H1 (cell line): ENCODE measurements around the gene NAPA. TPM values are rescaled to one million over a fixed set of nuclear protein-coding genes. Genes with fewer than 3 reads are reported as not detected.

Experiments used
- CTCF ChIA-PET: fragments of 300-600 bp; sonication (Branson Sonifier 250); formaldehyde crosslinking; loops from one replicate; lab custom pipeline; 2021; ENCODE audit not compliant: partially characterized antibody; lab: Charles Lee
- POLR2A ChIA-PET: fragments of 300-600 bp; sonication (Branson Sonifier 250); formaldehyde crosslinking; loops from one replicate; lab custom pipeline; 2021; ENCODE audit warnings: inconsistent platforms; ENCODE audit not compliant: partially characterized antibody; lab: Charles Lee
- DNase-seq, 2 experiments: peaks; one replicate each; pipeline versions ENCODE4 v3.0.0 to v3.0.0-alpha.2; 2010 to 2022; ENCODE audit warnings: low spot score in 2 of 2, low read depth in 1 of 2, mixed read lengths in 1 of 2
- FAIRE-seq: peaks from 2 replicates; lab custom pipeline; 2011; peaks lifted over from hg19 to GRCh38; lab: Jason Lieb, UNC
- H2AFZ ChIP-seq: 2 replicates; pipeline ENCODE4 v1.8.1; 2012; ENCODE audit warnings: low read length, inconsistent platforms
- H2AK5ac ChIP-seq: 2 replicates; pipeline ENCODE4 v1.6.1; 2013; ENCODE audit warnings: low read depth, low read length
- H2BK120ac ChIP-seq: replicated peaks from 2 replicates; pipeline ENCODE3; 2013; ENCODE audit warnings: low read depth, low read length, inconsistent platforms
- H2BK12ac ChIP-seq: 2 replicates; pipeline ENCODE4 v1.6.1; 2013; ENCODE audit warnings: low read depth, low read length
- H2BK15ac ChIP-seq: 2 replicates; pipeline ENCODE4 v1.6.1; 2013; ENCODE audit warnings: low read length
- H2BK20ac ChIP-seq: 2 replicates; pipeline ENCODE4 v1.6.1; 2013; ENCODE audit warnings: low read length
- H2BK5ac ChIP-seq: 2 replicates; pipeline ENCODE4 v1.6.1; 2013; ENCODE audit warnings: low read depth, low read length
- H3K14ac ChIP-seq: 2 replicates; pipeline ENCODE4 v1.6.1; 2013; ENCODE audit warnings: inconsistent platforms; ENCODE audit not compliant: insufficient read length
- H3K18ac ChIP-seq: 2 replicates; pipeline ENCODE4 v1.6.1; 2013; ENCODE audit warnings: low read length; ENCODE audit errors: extremely low read depth
- H3K23ac ChIP-seq: 2 replicates; pipeline ENCODE4 v1.6.1; 2013; ENCODE audit warnings: inconsistent platforms; ENCODE audit not compliant: insufficient read length
- H3K23me2 ChIP-seq: 2 replicates; pipeline ENCODE4 v1.6.1; 2013; ENCODE audit warnings: low read depth, low read length
- H3K27ac ChIP-seq: 2 replicates; pipeline ENCODE4 v1.6.1; 2011; ENCODE audit warnings: low read depth, low read length, inconsistent platforms
- H3K27me3 ChIP-seq, 4 experiments: replicated peaks in 1 of 4; 1 replicate in 1 of 4; 2 replicates in 3 of 4; pipeline versions ENCODE4 v1.6.1 to v1.8.1; 2011 to 2013; ENCODE audit warnings: low read length in 3 of 4, mild to moderate bottlenecking in 3 of 4, inconsistent platforms in 2 of 4, mixed read lengths in 2 of 4, moderate library complexity in 1 of 4; ENCODE audit not compliant: control insufficient read depth in 3 of 4, insufficient read depth in 3 of 4; ENCODE audit errors: extremely low read depth in 1 of 4
- H3K36me3 ChIP-seq, 4 experiments: 2 replicates each; pipeline versions ENCODE4 v1.6.1 to v1.8.1; 2011 to 2013; ENCODE audit warnings: mild to moderate bottlenecking in 4 of 4, low read length in 3 of 4, moderate library complexity in 2 of 4, control low read depth in 1 of 4, inconsistent platforms in 1 of 4; ENCODE audit not compliant: insufficient read depth in 4 of 4, control insufficient read depth in 2 of 4
- H3K4ac ChIP-seq: replicated peaks from 2 replicates; pipeline ENCODE3; 2013; ENCODE audit warnings: low read length, low read depth, mixed read lengths, inconsistent platforms; ENCODE audit not compliant: insufficient read length
- H3K4me1 ChIP-seq, 4 experiments: replicated peaks in 1 of 4; 1 replicate in 1 of 4; 2 replicates in 3 of 4; pipeline versions ENCODE4 v1.6.1 to v1.8.1; 2011 to 2013; ENCODE audit warnings: low read length in 3 of 4, inconsistent platforms in 2 of 4, mixed read lengths in 1 of 4; ENCODE audit not compliant: insufficient read depth in 4 of 4, control insufficient read depth in 3 of 4
- H3K4me2 ChIP-seq, 2 experiments: 2 replicates each; pipeline versions ENCODE4 v1.6.1 to v1.8.1; 2011 to 2013; ENCODE audit warnings: low read depth in 2 of 2, low read length in 2 of 2, control low read depth in 1 of 2, inconsistent platforms in 1 of 2, mild to moderate bottlenecking in 1 of 2; ENCODE audit not compliant: insufficient read depth in 1 of 2
- H3K4me3 ChIP-seq, 4 experiments: fragments of 200-600, 300-600 bp in 1 of 4; sonication (generic), shearing (Covaris generic), sonication (Bioruptor Twin) in 1 of 4; 2 replicates each; pipeline versions ENCODE4 v1.5.1 to v1.8.1; 2011 to 2016; ENCODE audit warnings: low read length in 4 of 4, low read depth in 3 of 4, control low read depth in 2 of 4, inconsistent platforms in 2 of 4, mild to moderate bottlenecking in 2 of 4, mixed read lengths in 1 of 4, moderate library complexity in 1 of 4; ENCODE audit not compliant: insufficient read depth in 2 of 4; ENCODE audit errors: extremely low read depth in 1 of 4
- H3K56ac ChIP-seq: replicated peaks from 2 replicates; pipeline ENCODE3; 2013; ENCODE audit warnings: low read depth, mild to moderate bottlenecking, mixed read lengths, low read length, inconsistent platforms; ENCODE audit not compliant: insufficient read length
- H3K79me1 ChIP-seq: 2 replicates; pipeline ENCODE4 v1.6.1; 2013; ENCODE audit warnings: low read depth, low read length, control low read depth
- H3K79me2 ChIP-seq, 2 experiments: 2 replicates each; pipeline versions ENCODE4 v1.6.1 to v1.8.1; 2012 to 2013; ENCODE audit warnings: low read length in 2 of 2, mild to moderate bottlenecking in 2 of 2, inconsistent platforms in 1 of 2; ENCODE audit not compliant: insufficient read depth in 2 of 2, control insufficient read depth in 1 of 2
- H3K9ac ChIP-seq, 4 experiments: replicated peaks in 1 of 4; 1 replicate in 1 of 4; 2 replicates in 3 of 4; pipeline versions ENCODE4 v1.6.1 to v1.8.1; 2011 to 2013; ENCODE audit warnings: low read depth in 3 of 4, low read length in 3 of 4, control low read depth in 2 of 4, mild to moderate bottlenecking in 2 of 4, moderate library complexity in 2 of 4, inconsistent platforms in 1 of 4; ENCODE audit errors: extremely low read depth in 1 of 4
- H3K9me3 ChIP-seq, 2 experiments: 2 replicates each; pipeline versions ENCODE4 v1.6.1 to v1.8.1; 2012 to 2013; ENCODE audit warnings: mild to moderate bottlenecking in 2 of 2, moderate library complexity in 2 of 2, control low read depth in 1 of 2, inconsistent platforms in 1 of 2, low read depth in 1 of 2, low read length in 1 of 2, mixed read lengths in 1 of 2; ENCODE audit not compliant: insufficient read depth in 2 of 2
- H4K20me1 ChIP-seq, 2 experiments: replicated peaks in 1 of 2; 2 replicates each; pipeline versions ENCODE3 to v1.8.1; 2011 to 2013; ENCODE audit warnings: inconsistent platforms in 2 of 2, low read length in 2 of 2, mild to moderate bottlenecking in 1 of 2; ENCODE audit not compliant: insufficient read depth in 2 of 2, control insufficient read depth in 1 of 2
- H4K5ac ChIP-seq: 2 replicates; pipeline ENCODE4 v1.6.1; 2013; ENCODE audit warnings: low read length, low read depth, mixed read lengths, inconsistent platforms; ENCODE audit not compliant: insufficient read length
- H4K8ac ChIP-seq: 2 replicates; pipeline ENCODE4 v1.8.0; 2013; ENCODE audit warnings: mild to moderate bottlenecking, moderate library complexity, low read length, inconsistent platforms; ENCODE audit not compliant: insufficient read depth; ENCODE audit errors: extremely low read depth
- H4K91ac ChIP-seq: replicated peaks from 2 replicates; pipeline ENCODE3; 2013; ENCODE audit warnings: low read length, mixed read lengths, inconsistent platforms; ENCODE audit not compliant: insufficient read length
- ASH2L ChIP-seq: fragments of 200-600, 300-600 bp; sonication (generic); IDR thresholded peaks from one replicate; pipeline ENCODE4 v1.7.1; 2017; ENCODE audit warnings: low read length
- BCL11A ChIP-seq, 2 experiments: IDR thresholded peaks; one replicate each; pipeline ENCODE4 v1.6.1; 2011; ENCODE audit warnings: low read depth in 2 of 2, low read length in 2 of 2, mild to moderate bottlenecking in 2 of 2
- E2F6 ChIP-seq: IDR thresholded peaks from 2 replicates; pipeline ENCODE4 v1.6.1; 2012; ENCODE audit warnings: inconsistent platforms
- MAX ChIP-seq: IDR thresholded peaks from 2 replicates; pipeline ENCODE4 v1.6.1; 2012; ENCODE audit warnings: inconsistent platforms
- POLR2AphosphoS5 ChIP-seq: IDR thresholded peaks from 2 replicates; pipeline ENCODE4 v1.6.1; 2011; ENCODE audit warnings: low read depth, low read length
- SP4 ChIP-seq: IDR thresholded peaks from 2 replicates; pipeline ENCODE4 v1.6.1; 2012; ENCODE audit warnings: low read length, inconsistent platforms
- ZNF274 ChIP-seq: IDR thresholded peaks from 2 replicates; pipeline ENCODE4 v1.7.0; 2012; ENCODE audit warnings: low read length, borderline replicate concordance; ENCODE audit errors: extremely low read depth
- WGBS, 2 experiments: shearing (Covaris generic) in 1 of 2; methylation state at CpG; one replicate each; pipeline versions ENCODE4 v1.1.6 to v1.1.7; 2013 to 2015; ENCODE audit warnings: low lambda C conversion rate in 2 of 2, mixed read lengths in 2 of 2, inconsistent platforms in 1 of 2, low coverage in 1 of 2, missing lambda C conversion rate in 1 of 2; ENCODE audit not compliant: insufficient replicate concordance in 2 of 2, insufficient coverage in 1 of 2, insufficient read length in 1 of 2; ENCODE audit errors: extremely low coverage in 1 of 2, missing lambda C conversion rate in 1 of 2; 5-methylcytosine and 5-hydroxymethylcytosine counted together
- polyA plus RNA-seq, 7 experiments: library from polyadenylated mRNA; depleted of rRNA in 3 of 7; stranded (reverse) in 5 of 7; unstranded in 2 of 7; fragments of >200 nt in 5 of 7; fragments of 200-250 nt in 2 of 7; gene quantifications; 1 replicate in 5 of 7; 2 replicates in 1 of 7; 4 replicates in 1 of 7; pipeline versions ENCODE4 v1.2.1 to v1.2.3, GENCODE V29; 2011 to 2013; ENCODE audit warnings: missing spikeins in 2 of 7, mixed read lengths in 2 of 7
- total RNA-seq: library from RNA; stranded (reverse); fragmentation: NEBNext Ultra II Directional; extraction: Animal tissue kit (Norgen Biotek cat#: 25700); gene quantifications from 2 replicates; pipeline ENCODE4 v1.2.1, GENCODE V29; 2021

The NAPA gene
- total and polyA plus RNA-seq, 2 of the 8 experiments (the other 6 are each of a cell fraction or from before 2014, with no cell fraction given): 58.5 to 78.2 TPM

GRCh38 chr19:47544476-47544875 is 29.6 kb upstream of the NAPA start:
- H3K9me3 ChIP-seq: no peaks in the 10 kb centered on the region; a peak in 1 of 4 replicates
- H3K4me3 ChIP-seq: no peak overlapping the region
- H2AFZ ChIP-seq: peak overlapping the region; percentile 64; the same call in 1 of the 2 replicates
- no peaks in the 10 kb centered on the region for H3K79me2 ChIP-seq
- H3K9ac ChIP-seq: no peak overlapping the region
- no peaks in the 10 kb centered on the region for H3K27me3 ChIP-seq
- H4K8ac ChIP-seq: peak overlapping the region; percentile 77; the same call in 1 of the 2 replicates
- no peaks in the 10 kb centered on the region for H3K36me3 ChIP-seq
- FAIRE-seq (no peak), DNase-seq (no peak)
- H3K56ac ChIP-seq: no peak overlapping the region
- no peaks in the 10 kb centered on the region for H3K79me1 ChIP-seq
- no peak overlapping the region for H2BK12ac ChIP-seq
- no peak overlapping the region for H3K23ac ChIP-seq
- no peak overlapping the region for H2AK5ac ChIP-seq
- ChIA-PET CTCF (no interaction called here), POLR2A (interaction anchor here (1.7 kb wide), 1 partner anchor 15 kb away, joined by 4 read pairs; no protein-coding TSS in a partner anchor)
- H3K14ac ChIP-seq: no peak overlapping the region
- no peak overlapping the region for H3K4me2 ChIP-seq
- WGBS, 2 experiments: 95% methylated on average over 18 of the region's 22 CpGs; no CpG with 5 or more reads in 1 of the 2 experiments
- no peak overlapping the region for H2BK120ac ChIP-seq
- H3K4me1 ChIP-seq: peaks cover 0 to 4% (median 0%) of the 10 kb centered on the region in 4 experiments; a peak in 1 of 7 replicates
- H4K20me1 ChIP-seq: no peaks in the 10 kb centered on the region
- H2BK5ac ChIP-seq: no peak overlapping the region; the same call in 1 of the 2 replicates
- no peak overlapping the region for H3K27ac ChIP-seq
- no peak overlapping the region for H4K91ac ChIP-seq
- H2BK20ac ChIP-seq: no peak overlapping the region
- H3K18ac ChIP-seq: no peak overlapping the region
- no peak for TF ChIP-seq E2F6
- no peak for TF ChIP-seq BCL11A (IDR thresholded peaks at IDR 0.05; ENCODE audit: low read depth in 2 of 2, low read length in 2 of 2)
- no peak for TF ChIP-seq ASH2L
- no peak for TF ChIP-seq MAX
- TF ChIP-seq SP4: no peak
- TF ChIP-seq POLR2AphosphoS5: no peak
- TF ChIP-seq ZNF274: no peak
- H2BK15ac ChIP-seq: no peak overlapping the region
- no peaks in the 10 kb centered on the region for H3K23me2 ChIP-seq
- no peak overlapping the region for H3K4ac ChIP-seq
- no peak overlapping the region for H4K5ac ChIP-seq
